H1 (cell line): ENCODE results near the gene SDF2. TPM values are rescaled to one million over a fixed set of nuclear protein-coding genes. Genes with fewer than 3 reads are reported as not detected.

Experiments used
- CTCF ChIA-PET: fragments of 300-600 bp; sonication (Branson Sonifier 250); formaldehyde crosslinking; loops from one replicate; lab custom pipeline; 2021; ENCODE audit not compliant: partially characterized antibody; lab: Charles Lee
- POLR2A ChIA-PET: fragments of 300-600 bp; sonication (Branson Sonifier 250); formaldehyde crosslinking; loops from one replicate; lab custom pipeline; 2021; ENCODE audit warnings: inconsistent platforms; ENCODE audit not compliant: partially characterized antibody; lab: Charles Lee
- DNase-seq, 2 experiments: peaks; one replicate each; pipeline versions ENCODE4 v3.0.0 to v3.0.0-alpha.2; 2010 to 2022; ENCODE audit warnings: low spot score in 2 of 2, low read depth in 1 of 2, mixed read lengths in 1 of 2
- FAIRE-seq: peaks from 2 replicates; lab custom pipeline; 2011; peaks lifted over from hg19 to GRCh38; lab: Jason Lieb, UNC
- H2AFZ ChIP-seq: 2 replicates; pipeline ENCODE4 v1.8.1; 2012; ENCODE audit warnings: low read length, inconsistent platforms
- H2AK5ac ChIP-seq: 2 replicates; pipeline ENCODE4 v1.6.1; 2013; ENCODE audit warnings: low read depth, low read length
- H2BK120ac ChIP-seq: replicated peaks from 2 replicates; pipeline ENCODE3; 2013; ENCODE audit warnings: low read depth, low read length, inconsistent platforms
- H2BK12ac ChIP-seq: 2 replicates; pipeline ENCODE4 v1.6.1; 2013; ENCODE audit warnings: low read depth, low read length
- H2BK15ac ChIP-seq: 2 replicates; pipeline ENCODE4 v1.6.1; 2013; ENCODE audit warnings: low read length
- H2BK20ac ChIP-seq: 2 replicates; pipeline ENCODE4 v1.6.1; 2013; ENCODE audit warnings: low read length
- H2BK5ac ChIP-seq: 2 replicates; pipeline ENCODE4 v1.6.1; 2013; ENCODE audit warnings: low read depth, low read length
- H3K14ac ChIP-seq: 2 replicates; pipeline ENCODE4 v1.6.1; 2013; ENCODE audit warnings: inconsistent platforms; ENCODE audit not compliant: insufficient read length
- H3K18ac ChIP-seq: 2 replicates; pipeline ENCODE4 v1.6.1; 2013; ENCODE audit warnings: low read length; ENCODE audit errors: extremely low read depth
- H3K23ac ChIP-seq: 2 replicates; pipeline ENCODE4 v1.6.1; 2013; ENCODE audit warnings: inconsistent platforms; ENCODE audit not compliant: insufficient read length
- H3K23me2 ChIP-seq: 2 replicates; pipeline ENCODE4 v1.6.1; 2013; ENCODE audit warnings: low read depth, low read length
- H3K27ac ChIP-seq: 2 replicates; pipeline ENCODE4 v1.6.1; 2011; ENCODE audit warnings: low read depth, low read length, inconsistent platforms
- H3K27me3 ChIP-seq, 4 experiments: replicated peaks in 1 of 4; 1 replicate in 1 of 4; 2 replicates in 3 of 4; pipeline versions ENCODE4 v1.6.1 to v1.8.1; 2011 to 2013; ENCODE audit warnings: low read length in 3 of 4, mild to moderate bottlenecking in 3 of 4, inconsistent platforms in 2 of 4, mixed read lengths in 2 of 4, moderate library complexity in 1 of 4; ENCODE audit not compliant: control insufficient read depth in 3 of 4, insufficient read depth in 3 of 4; ENCODE audit errors: extremely low read depth in 1 of 4
- H3K36me3 ChIP-seq, 4 experiments: 2 replicates each; pipeline versions ENCODE4 v1.6.1 to v1.8.1; 2011 to 2013; ENCODE audit warnings: mild to moderate bottlenecking in 4 of 4, low read length in 3 of 4, moderate library complexity in 2 of 4, control low read depth in 1 of 4, inconsistent platforms in 1 of 4; ENCODE audit not compliant: insufficient read depth in 4 of 4, control insufficient read depth in 2 of 4
- H3K4ac ChIP-seq: replicated peaks from 2 replicates; pipeline ENCODE3; 2013; ENCODE audit warnings: low read length, low read depth, mixed read lengths, inconsistent platforms; ENCODE audit not compliant: insufficient read length
- H3K4me1 ChIP-seq, 4 experiments: replicated peaks in 1 of 4; 1 replicate in 1 of 4; 2 replicates in 3 of 4; pipeline versions ENCODE4 v1.6.1 to v1.8.1; 2011 to 2013; ENCODE audit warnings: low read length in 3 of 4, inconsistent platforms in 2 of 4, mixed read lengths in 1 of 4; ENCODE audit not compliant: insufficient read depth in 4 of 4, control insufficient read depth in 3 of 4
- H3K4me2 ChIP-seq, 2 experiments: 2 replicates each; pipeline versions ENCODE4 v1.6.1 to v1.8.1; 2011 to 2013; ENCODE audit warnings: low read depth in 2 of 2, low read length in 2 of 2, control low read depth in 1 of 2, inconsistent platforms in 1 of 2, mild to moderate bottlenecking in 1 of 2; ENCODE audit not compliant: insufficient read depth in 1 of 2
- H3K4me3 ChIP-seq, 4 experiments: fragments of 200-600, 300-600 bp in 1 of 4; sonication (generic), shearing (Covaris generic), sonication (Bioruptor Twin) in 1 of 4; 2 replicates each; pipeline versions ENCODE4 v1.5.1 to v1.8.1; 2011 to 2016; ENCODE audit warnings: low read length in 4 of 4, low read depth in 3 of 4, control low read depth in 2 of 4, inconsistent platforms in 2 of 4, mild to moderate bottlenecking in 2 of 4, mixed read lengths in 1 of 4, moderate library complexity in 1 of 4; ENCODE audit not compliant: insufficient read depth in 2 of 4; ENCODE audit errors: extremely low read depth in 1 of 4
- H3K56ac ChIP-seq: replicated peaks from 2 replicates; pipeline ENCODE3; 2013; ENCODE audit warnings: low read depth, mild to moderate bottlenecking, mixed read lengths, low read length, inconsistent platforms; ENCODE audit not compliant: insufficient read length
- H3K79me1 ChIP-seq: 2 replicates; pipeline ENCODE4 v1.6.1; 2013; ENCODE audit warnings: low read depth, low read length, control low read depth
- H3K79me2 ChIP-seq, 2 experiments: 2 replicates each; pipeline versions ENCODE4 v1.6.1 to v1.8.1; 2012 to 2013; ENCODE audit warnings: low read length in 2 of 2, mild to moderate bottlenecking in 2 of 2, inconsistent platforms in 1 of 2; ENCODE audit not compliant: insufficient read depth in 2 of 2, control insufficient read depth in 1 of 2
- H3K9ac ChIP-seq, 4 experiments: replicated peaks in 1 of 4; 1 replicate in 1 of 4; 2 replicates in 3 of 4; pipeline versions ENCODE4 v1.6.1 to v1.8.1; 2011 to 2013; ENCODE audit warnings: low read depth in 3 of 4, low read length in 3 of 4, control low read depth in 2 of 4, mild to moderate bottlenecking in 2 of 4, moderate library complexity in 2 of 4, inconsistent platforms in 1 of 4; ENCODE audit errors: extremely low read depth in 1 of 4
- H3K9me3 ChIP-seq, 2 experiments: 2 replicates each; pipeline versions ENCODE4 v1.6.1 to v1.8.1; 2012 to 2013; ENCODE audit warnings: mild to moderate bottlenecking in 2 of 2, moderate library complexity in 2 of 2, control low read depth in 1 of 2, inconsistent platforms in 1 of 2, low read depth in 1 of 2, low read length in 1 of 2, mixed read lengths in 1 of 2; ENCODE audit not compliant: insufficient read depth in 2 of 2
- H4K20me1 ChIP-seq, 2 experiments: replicated peaks in 1 of 2; 2 replicates each; pipeline versions ENCODE3 to v1.8.1; 2011 to 2013; ENCODE audit warnings: inconsistent platforms in 2 of 2, low read length in 2 of 2, mild to moderate bottlenecking in 1 of 2; ENCODE audit not compliant: insufficient read depth in 2 of 2, control insufficient read depth in 1 of 2
- H4K5ac ChIP-seq: 2 replicates; pipeline ENCODE4 v1.6.1; 2013; ENCODE audit warnings: low read length, low read depth, mixed read lengths, inconsistent platforms; ENCODE audit not compliant: insufficient read length
- H4K8ac ChIP-seq: 2 replicates; pipeline ENCODE4 v1.8.0; 2013; ENCODE audit warnings: mild to moderate bottlenecking, moderate library complexity, low read length, inconsistent platforms; ENCODE audit not compliant: insufficient read depth; ENCODE audit errors: extremely low read depth
- H4K91ac ChIP-seq: replicated peaks from 2 replicates; pipeline ENCODE3; 2013; ENCODE audit warnings: low read length, mixed read lengths, inconsistent platforms; ENCODE audit not compliant: insufficient read length
- ATF2 ChIP-seq: IDR thresholded peaks from 2 replicates; pipeline ENCODE4 v1.6.1; 2012; ENCODE audit warnings: low read length, inconsistent platforms
- BCL11A ChIP-seq, 2 experiments: IDR thresholded peaks; one replicate each; pipeline ENCODE4 v1.6.1; 2011; ENCODE audit warnings: low read depth in 2 of 2, low read length in 2 of 2, mild to moderate bottlenecking in 2 of 2
- BRCA1 ChIP-seq: IDR thresholded peaks from 2 replicates; pipeline ENCODE4 v1.6.1; 2012; ENCODE audit warnings: low read depth, low read length, improper control_type of control experiment
- CBX5 ChIP-seq: fragments of 300-800, 300-1000 bp; sonication (generic); IDR thresholded peaks from 2 replicates; pipeline ENCODE4 v1.7.1; 2016; ENCODE audit warnings: antibody characterized with exemption, low read length, low read depth
- CREB1 ChIP-seq: IDR thresholded peaks from 2 replicates; pipeline ENCODE4 v1.6.1; 2012; ENCODE audit warnings: inconsistent platforms
- MAX ChIP-seq: IDR thresholded peaks from 2 replicates; pipeline ENCODE4 v1.6.1; 2012; ENCODE audit warnings: inconsistent platforms
- RAD21 ChIP-seq, 2 experiments: IDR thresholded peaks in 1 of 2; conservative IDR thresholded peaks in 1 of 2; 2 replicates each; pipeline ENCODE4 v1.6.1; 2011; ENCODE audit warnings: low read depth in 2 of 2, low read length in 2 of 2, improper control_type of control experiment in 1 of 2, inconsistent platforms in 1 of 2, mild to moderate bottlenecking in 1 of 2, moderate library complexity in 1 of 2
- RBBP5 ChIP-seq: IDR thresholded peaks from 2 replicates; pipeline ENCODE4 v1.7.1; 2012; ENCODE audit warnings: low read depth, mild to moderate bottlenecking, inconsistent platforms, low read length, moderate library complexity, borderline replicate concordance
- SAP30 ChIP-seq: fragments of 300-600 bp; sonication (generic); IDR thresholded peaks from 2 replicates; pipeline ENCODE4 v1.7.1; 2012; ENCODE audit warnings: low read length, moderate library complexity, mild to moderate bottlenecking, inconsistent platforms; ENCODE audit not compliant: insufficient read depth, insufficient replicate concordance
- SIN3A ChIP-seq, 2 experiments: IDR thresholded peaks in 1 of 2; conservative IDR thresholded peaks in 1 of 2; 2 replicates each; pipeline ENCODE4 v1.6.1; 2011 to 2012; ENCODE audit warnings: low read length in 2 of 2, improper control_type of control experiment in 1 of 2, low read depth in 1 of 2, mild to moderate bottlenecking in 1 of 2
- SP2 ChIP-seq: IDR thresholded peaks from 2 replicates; pipeline ENCODE4 v1.6.1; 2012; ENCODE audit warnings: mild to moderate bottlenecking, low read length, inconsistent platforms
- TBP ChIP-seq: IDR thresholded peaks from 2 replicates; pipeline ENCODE4 v1.6.1; 2011; ENCODE audit warnings: low read depth, low read length, improper control_type of control experiment
- WGBS, 2 experiments: shearing (Covaris generic) in 1 of 2; methylation state at CpG; one replicate each; pipeline versions ENCODE4 v1.1.6 to v1.1.7; 2013 to 2015; ENCODE audit warnings: low lambda C conversion rate in 2 of 2, mixed read lengths in 2 of 2, inconsistent platforms in 1 of 2, low coverage in 1 of 2, missing lambda C conversion rate in 1 of 2; ENCODE audit not compliant: insufficient replicate concordance in 2 of 2, insufficient coverage in 1 of 2, insufficient read length in 1 of 2; ENCODE audit errors: extremely low coverage in 1 of 2, missing lambda C conversion rate in 1 of 2; 5-methylcytosine and 5-hydroxymethylcytosine counted together
- polyA plus RNA-seq, 7 experiments: library from polyadenylated mRNA; depleted of rRNA in 3 of 7; stranded (reverse) in 5 of 7; unstranded in 2 of 7; fragments of >200 nt in 5 of 7; fragments of 200-250 nt in 2 of 7; gene quantifications; 1 replicate in 5 of 7; 2 replicates in 1 of 7; 4 replicates in 1 of 7; pipeline versions ENCODE4 v1.2.1 to v1.2.3, GENCODE V29; 2011 to 2013; ENCODE audit warnings: missing spikeins in 2 of 7, mixed read lengths in 2 of 7
- total RNA-seq: library from RNA; stranded (reverse); fragmentation: NEBNext Ultra II Directional; extraction: Animal tissue kit (Norgen Biotek cat#: 25700); gene quantifications from 2 replicates; pipeline ENCODE4 v1.2.1, GENCODE V29; 2021

The SDF2 gene
- total and polyA plus RNA-seq, 2 of the 8 experiments (the other 6 are each of a cell fraction or from before 2014, with no cell fraction given): 44.8 to 65.4 TPM

- no peak overlapping the region for H3K56ac ChIP-seq
- H2AFZ ChIP-seq: no peak overlapping the region
- H3K4me2 ChIP-seq: no peak overlapping the region
- H3K4me1 ChIP-seq: no peaks in the 10 kb centered on the region
- no peak overlapping the region; a peak in 1 of 7 replicates for H3K9ac ChIP-seq
- H3K36me3 ChIP-seq: peaks cover 63 to 98% (median 92%) of the 10 kb centered on the region in 4 experiments
- no peak overlapping the region for H3K4ac ChIP-seq
- H2BK20ac ChIP-seq: no peak overlapping the region
- no peaks in the 10 kb centered on the region for H3K79me1 ChIP-seq
- H4K91ac ChIP-seq: no peak overlapping the region
- no peaks in the 10 kb centered on the region for H3K23me2 ChIP-seq
- H3K27me3 ChIP-seq: no peaks in the 10 kb centered on the region
- H2BK12ac ChIP-seq: no peak overlapping the region
- H3K27ac ChIP-seq: no peak overlapping the region
- CTCF ChIA-PET: interaction anchor here (3.3 kb wide), 1 partner anchor 10 kb away, joined by 13 read pairs; no protein-coding TSS in a partner anchor
- H3K9me3 ChIP-seq: no peaks in the 10 kb centered on the region
- no peak overlapping the region for H4K8ac ChIP-seq
- DNase-seq (no peak), FAIRE-seq (no peak)
- H2BK5ac ChIP-seq: no peak overlapping the region
- 94% methylated on average over 4 of the region's 4 CpGs; no CpG with 5 or more reads in 1 of the 2 experiments for WGBS, 2 experiments
- H4K5ac ChIP-seq: no peak overlapping the region
- no peak overlapping the region for H3K4me3 ChIP-seq
- peaks cover 3 to 8% of the 10 kb centered on the region in 2 experiments for H4K20me1 ChIP-seq
- H3K79me2 ChIP-seq: no peaks in the 10 kb centered on the region
- no peak overlapping the region for H3K23ac ChIP-seq
- no peak overlapping the region for H2AK5ac ChIP-seq
- no peak overlapping the region for H3K18ac ChIP-seq
- POLR2A ChIA-PET: interaction anchor here (0.6 to 6.5 kb wide), 9 partner anchors 9 to 109 kb away, joined by 3 to 35 read pairs (median 4); partner anchors contain the start of genes ALDOC and BLTP2
- H3K14ac ChIP-seq: no peak overlapping the region
- no peak overlapping the region for H2BK15ac ChIP-seq
- H2BK120ac ChIP-seq: no peak overlapping the region
- TF ChIP-seq MAX (no peak), SIN3A (conservative IDR thresholded peaks at IDR 0.05 in 1 of 2, IDR thresholded peaks at IDR 0.05 in 1 of 2; ENCODE audit: low read depth in 1 of 2, low read length in 2 of 2) (no peak), SP2 (no peak), ATF2 (no peak), BCL11A (IDR thresholded peaks at IDR 0.05; ENCODE audit: low read depth in 2 of 2, low read length in 2 of 2) (no peak), CREB1 (no peak), TBP (no peak), BRCA1 (no peak), RAD21 (IDR thresholded peaks at IDR 0.05 in 1 of 2, conservative IDR thresholded peaks at IDR 0.05 in 1 of 2; ENCODE audit: low read depth in 2 of 2, low read length in 2 of 2) (no peak), CBX5 (no peak), RBBP5 (no peak), SAP30 (no peak)
Measured at GRCh38 chr17:28686296-28686695, 24.6 kb upstream of the SDF2 start.
